ENCODE results near the gene JHY.
"Not testable (repeated sequence)": the region's sequence is repeated elsewhere in the genome, so short reads cannot be mapped to it uniquely, and the experiment has no call there.

Gene JHY

GRCh38 chr11:122850076-122850631, 32.4 kb upstream of the JHY start:
- H3K9me3 ChIP-seq (ENCODE audit: low read depth, low read length), result no peaks in the 10 kb centered on the region
- DNase-seq (ENCODE audit: low read depth, low spot score), result no peak
- no peak overlapping the region for H3K4me3 ChIP-seq
- TF ChIP-seq EZH2 (IDR thresholded peaks at IDR 0.05) (no peak), FOXP2 (optimal IDR thresholded peaks at IDR 0.05; ENCODE audit: control extremely low read depth, extremely low read length, insufficient read depth) (no peak), POLR2AphosphoS5 (IDR thresholded peaks at IDR 0.05; ENCODE audit: borderline replicate concordance, low read depth, low read length) (no peak)
- peak overlapping the region; percentile 16 for H3K9ac ChIP-seq (ENCODE audit: insufficient read length)
- no peak overlapping the region for H3K27ac ChIP-seq
- no peaks in the 10 kb centered on the region for H3K36me3 ChIP-seq (ENCODE audit: insufficient read depth, low read length)

DNA sequence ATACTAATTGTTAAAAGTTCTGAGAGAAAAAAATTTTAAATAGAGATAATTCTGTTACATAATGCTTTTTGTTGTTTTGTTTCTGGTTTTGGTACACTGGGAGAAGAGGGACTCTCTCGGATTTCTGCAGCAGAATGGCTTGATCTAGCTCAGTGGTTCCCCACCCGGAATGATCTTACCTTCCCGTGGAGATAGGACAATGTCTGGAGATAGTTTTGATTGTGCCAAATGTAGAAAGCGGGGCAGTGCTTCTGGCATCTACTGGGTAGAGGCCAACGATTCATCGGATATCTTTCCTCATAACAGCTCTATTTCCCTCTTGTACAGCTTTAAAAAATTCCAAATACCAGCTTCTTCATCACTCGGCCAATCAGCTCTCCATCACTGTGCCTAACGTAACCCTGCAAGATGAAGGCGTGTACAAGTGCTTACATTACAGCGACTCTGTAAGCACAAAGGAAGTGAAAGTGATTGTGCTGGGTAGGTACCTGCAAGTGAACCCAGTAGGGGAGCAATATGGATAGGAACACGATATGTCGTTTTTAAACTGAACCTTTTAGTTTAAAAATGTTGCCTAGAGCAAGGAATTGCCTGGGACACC, 31.1 kb upstream of the JHY start:
- H3K36me3 ChIP-seq (ENCODE audit: insufficient read depth, low read length), result no peaks in the 10 kb centered on the region
- no peak overlapping the region for H3K9ac ChIP-seq (ENCODE audit: insufficient read length)
- no peak for DNase-seq (ENCODE audit: low read depth, low spot score)
- H3K9me3 ChIP-seq (ENCODE audit: low read depth, low read length), result no peaks in the 10 kb centered on the region
- no peak overlapping the region for H3K27ac ChIP-seq
- no peak overlapping the region for H3K4me3 ChIP-seq
- no peak for TF ChIP-seq EZH2 (IDR thresholded peaks at IDR 0.05)
- no peak for TF ChIP-seq FOXP2 (optimal IDR thresholded peaks at IDR 0.05; ENCODE audit: control extremely low read depth, extremely low read length, insufficient read depth)
- TF ChIP-seq POLR2AphosphoS5 (IDR thresholded peaks at IDR 0.05; ENCODE audit: borderline replicate concordance, low read depth, low read length), result no peak

DNA sequence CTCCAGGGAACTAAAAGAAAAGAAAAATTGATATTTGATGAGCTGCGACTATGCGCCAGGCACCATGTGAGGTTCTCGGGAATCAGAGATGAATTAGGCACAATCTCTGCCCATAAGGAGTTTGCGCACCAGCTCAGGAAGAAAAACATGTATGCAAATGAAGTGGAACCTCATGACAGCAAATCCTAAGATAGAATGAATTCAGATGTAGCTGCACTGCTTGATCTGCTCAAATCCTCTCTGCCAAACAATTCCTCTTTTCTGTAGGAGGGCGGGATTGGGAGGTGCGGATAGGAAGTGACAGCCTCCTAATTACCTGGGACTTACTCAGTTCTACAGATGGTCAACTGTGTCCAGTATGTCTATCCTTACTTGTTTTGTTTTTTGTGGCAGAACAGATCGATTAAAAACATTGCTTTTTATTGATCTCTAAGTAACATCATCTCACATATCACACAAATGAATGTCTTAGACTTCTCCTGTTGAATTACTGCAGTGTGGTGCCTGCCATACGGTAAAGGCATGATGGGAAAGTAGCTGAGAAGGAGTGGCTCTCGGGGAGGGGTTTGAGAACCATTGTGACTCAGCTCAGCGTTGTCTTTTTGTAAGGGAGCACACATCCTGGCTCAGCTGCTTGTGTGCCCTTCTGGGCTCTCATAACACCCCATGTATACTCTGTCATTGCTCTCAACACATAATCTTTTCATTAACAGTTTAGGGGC, 30.3 kb upstream of the JHY start:
- no peak overlapping the region for H3K27ac ChIP-seq
- no peak overlapping the region for H3K4me3 ChIP-seq
- H3K36me3 ChIP-seq (ENCODE audit: insufficient read depth, low read length), result no peaks in the 10 kb centered on the region
- no peaks in the 10 kb centered on the region for H3K9me3 ChIP-seq (ENCODE audit: low read depth, low read length)
- no peak for DNase-seq (ENCODE audit: low read depth, low spot score)
- TF ChIP-seq POLR2AphosphoS5 (IDR thresholded peaks at IDR 0.05; ENCODE audit: borderline replicate concordance, low read depth, low read length), result no peak
- TF ChIP-seq EZH2 (IDR thresholded peaks at IDR 0.05), result no peak
- no peak for TF ChIP-seq FOXP2 (optimal IDR thresholded peaks at IDR 0.05; ENCODE audit: control extremely low read depth, extremely low read length, insufficient read depth)
- no peak overlapping the region for H3K9ac ChIP-seq (ENCODE audit: insufficient read length)

DNA sequence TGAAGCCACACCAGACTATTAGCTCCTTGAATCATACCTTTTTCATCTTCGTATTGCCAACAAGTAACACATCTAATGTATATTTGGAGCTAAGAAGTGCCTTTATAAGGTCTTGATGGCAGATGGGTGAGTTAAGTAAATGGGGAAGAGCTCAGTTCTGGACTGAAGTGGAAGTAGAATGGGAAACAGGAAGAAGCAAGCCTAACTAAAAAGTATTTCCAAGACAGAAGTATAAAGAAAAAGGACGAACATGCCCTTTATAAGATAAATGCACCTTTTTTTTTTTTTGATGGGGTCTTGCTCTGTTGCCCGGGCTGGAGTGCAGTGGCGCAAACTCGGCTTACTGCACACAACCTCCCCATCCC, 29.8 kb upstream of the JHY start:
- Histone ChIP-seq H3K36me3 (ENCODE audit: insufficient read depth, low read length) (no peaks in the 10 kb centered on the region), H3K27ac (no peak overlapping the region), H3K9ac (ENCODE audit: insufficient read length) (no peak overlapping the region), H3K9me3 (ENCODE audit: low read depth, low read length) (no peaks in the 10 kb centered on the region), H3K4me3 (no peak overlapping the region)
- TF ChIP-seq EZH2 (IDR thresholded peaks at IDR 0.05) (no peak), FOXP2 (optimal IDR thresholded peaks at IDR 0.05; ENCODE audit: control extremely low read depth, extremely low read length, insufficient read depth) (no peak), POLR2AphosphoS5 (IDR thresholded peaks at IDR 0.05; ENCODE audit: borderline replicate concordance, low read depth, low read length) (no peak)
- DNase-seq (ENCODE audit: low read depth, low spot score), result no peak

DNA sequence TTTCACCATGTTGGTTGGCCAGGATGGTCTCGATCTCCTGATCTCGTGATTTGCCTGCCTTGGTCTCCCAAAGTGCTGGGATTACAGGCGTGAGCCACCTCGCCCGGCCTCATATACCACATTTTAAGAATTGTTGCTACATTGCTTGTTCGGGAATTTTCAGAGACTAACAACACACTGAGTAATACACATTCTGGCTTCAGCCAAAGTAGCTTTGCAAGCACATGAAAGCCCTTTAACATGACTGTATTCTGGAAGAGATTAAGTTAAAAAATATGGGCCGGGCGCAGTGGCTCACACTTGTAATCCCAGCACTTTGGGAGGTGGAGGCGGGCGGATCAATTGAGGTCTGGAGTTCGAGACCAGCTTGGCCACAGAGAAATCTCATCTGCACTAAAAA, 29.3 kb upstream of the JHY start:
- no peak for DNase-seq (ENCODE audit: low read depth, low spot score)

DNA sequence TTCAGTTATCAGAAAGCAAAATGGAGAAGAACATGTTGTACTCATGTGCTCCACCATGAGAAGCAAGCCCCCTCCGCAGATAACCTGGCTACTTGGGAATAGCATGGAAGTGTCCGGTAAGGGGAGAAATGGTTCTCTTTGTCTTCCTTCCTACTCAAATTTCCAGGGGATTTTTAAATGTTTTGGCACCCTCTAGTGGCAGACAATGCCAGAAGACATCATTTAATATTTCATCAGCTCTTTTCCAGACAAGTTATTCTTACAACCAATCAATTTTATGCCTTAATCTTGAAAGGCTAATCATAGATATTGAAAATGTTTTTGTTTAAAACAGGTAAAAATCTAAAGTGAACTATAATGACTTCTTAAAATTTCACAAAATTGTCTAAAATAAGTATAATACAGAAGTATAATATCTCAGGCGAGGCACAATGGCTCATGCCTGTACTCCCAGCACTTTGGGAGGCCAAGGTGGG, 28.6 kb upstream of the JHY start:
- TF ChIP-seq FOXP2 (optimal IDR thresholded peaks at IDR 0.05; ENCODE audit: control extremely low read depth, extremely low read length, insufficient read depth) (no peak), EZH2 (IDR thresholded peaks at IDR 0.05) (no peak)
- no peaks in the 10 kb centered on the region for H3K9me3 ChIP-seq (ENCODE audit: low read depth, low read length)
- H3K9ac ChIP-seq (ENCODE audit: insufficient read length), result no peak overlapping the region
- no peak overlapping the region for H3K4me3 ChIP-seq
- no peaks in the 10 kb centered on the region for H3K36me3 ChIP-seq (ENCODE audit: insufficient read depth, low read length)
- peak; percentile 58 for DNase-seq (ENCODE audit: low read depth, low spot score)
- no peak overlapping the region for H3K27ac ChIP-seq

More for the DNA sequence above, 29.3 kb upstream of the JHY start:
- no peak overlapping the region for H3K27ac ChIP-seq
- H3K36me3 ChIP-seq (ENCODE audit: insufficient read depth, low read length), result no peaks in the 10 kb centered on the region
- TF ChIP-seq FOXP2 (optimal IDR thresholded peaks at IDR 0.05; ENCODE audit: control extremely low read depth, extremely low read length, insufficient read depth), result no peak
- TF ChIP-seq EZH2 (IDR thresholded peaks at IDR 0.05), result no peak
- TF ChIP-seq POLR2AphosphoS5 (IDR thresholded peaks at IDR 0.05; ENCODE audit: borderline replicate concordance, low read depth, low read length), result no peak
- H3K4me3 ChIP-seq, result no peak overlapping the region
- no peak overlapping the region for H3K9ac ChIP-seq (ENCODE audit: insufficient read length)
- no peaks in the 10 kb centered on the region for H3K9me3 ChIP-seq (ENCODE audit: low read depth, low read length)

GRCh38 chr11:122861631-122862030, 20.9 kb upstream of the JHY start:
- TF ChIP-seq POLR2AphosphoS5 (IDR thresholded peaks at IDR 0.05; ENCODE audit: borderline replicate concordance, low read depth, low read length) (no peak), FOXP2 (optimal IDR thresholded peaks at IDR 0.05; ENCODE audit: control extremely low read depth, extremely low read length, insufficient read depth) (no peak), EZH2 (IDR thresholded peaks at IDR 0.05) (no peak)
- Histone ChIP-seq H3K9ac (ENCODE audit: insufficient read length) (no peak overlapping the region), H3K9me3 (ENCODE audit: low read depth, low read length) (no peaks in the 10 kb centered on the region), H3K4me3 (no peak overlapping the region), H3K27ac (no peak overlapping the region), H3K36me3 (ENCODE audit: insufficient read depth, low read length) (no peaks in the 10 kb centered on the region)
- no peak for DNase-seq (ENCODE audit: low read depth, low spot score)

DNA sequence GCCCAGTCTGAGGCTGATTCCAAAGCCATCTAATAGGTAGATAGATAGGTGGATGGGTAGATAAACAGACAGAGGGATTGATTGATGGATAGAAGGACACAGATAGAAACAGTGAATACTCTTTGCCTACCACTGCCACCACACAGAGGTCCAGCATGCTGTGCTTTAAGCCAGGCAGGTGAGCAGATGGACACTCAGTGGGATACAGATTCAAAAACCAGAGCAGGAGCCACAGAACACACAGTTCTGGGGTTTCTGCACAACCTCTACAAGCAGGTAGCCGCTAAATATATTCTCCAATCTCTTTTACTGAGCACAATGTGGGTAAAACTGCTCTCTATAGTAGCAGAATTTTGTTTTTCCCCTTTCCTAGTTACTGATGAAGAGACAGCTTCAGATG, 20.5 kb upstream of the JHY start:
- TF ChIP-seq EZH2 (IDR thresholded peaks at IDR 0.05), result no peak
- TF ChIP-seq FOXP2 (optimal IDR thresholded peaks at IDR 0.05; ENCODE audit: control extremely low read depth, extremely low read length, insufficient read depth), result no peak
- TF ChIP-seq POLR2AphosphoS5 (IDR thresholded peaks at IDR 0.05; ENCODE audit: borderline replicate concordance, low read depth, low read length), result no peak
- no peak overlapping the region for H3K4me3 ChIP-seq
- no peak overlapping the region for H3K27ac ChIP-seq
- DNase-seq (ENCODE audit: low read depth, low spot score), result no peak
- H3K9ac ChIP-seq (ENCODE audit: insufficient read length), result no peak overlapping the region
- H3K9me3 ChIP-seq (ENCODE audit: low read depth, low read length), result no peaks in the 10 kb centered on the region
- H3K36me3 ChIP-seq (ENCODE audit: insufficient read depth, low read length), result no peaks in the 10 kb centered on the region

DNA sequence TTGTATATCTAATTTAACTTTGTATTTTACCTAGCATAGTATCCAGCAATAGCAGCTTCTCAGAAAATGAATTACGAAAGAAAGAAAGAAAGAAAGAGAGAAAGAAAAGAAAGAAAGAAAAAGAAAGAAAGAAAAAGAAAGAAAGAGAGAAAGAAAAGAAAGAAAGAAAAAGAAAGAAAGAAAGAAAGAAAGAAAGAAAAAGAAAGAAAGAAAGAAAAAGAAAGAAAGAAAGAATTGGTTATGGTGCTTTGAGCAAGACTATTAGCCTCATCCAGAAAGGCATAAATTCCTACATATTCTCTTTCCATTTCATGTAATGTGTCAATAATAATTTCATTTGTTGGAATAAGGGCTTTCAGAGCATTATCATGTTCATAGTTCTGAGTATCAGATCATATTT, 19.4 kb upstream of the JHY start:
- H3K9me3 ChIP-seq (ENCODE audit: low read depth, low read length); DNase-seq (ENCODE audit: low read depth, low spot score); H3K36me3 ChIP-seq (ENCODE audit: insufficient read depth, low read length); H3K27ac ChIP-seq; H3K4me3 ChIP-seq; H3K9ac ChIP-seq (ENCODE audit: insufficient read length): not testable (repeated sequence)

Measured in SK-N-MC (cell line).